Measurements from ENCODE around the gene HDAC10. TPM values are rescaled to one million over a fixed set of nuclear protein-coding genes. Genes with fewer than 3 reads are reported as not detected.
"Not testable (repeated sequence)": the region's sequence is repeated elsewhere in the genome, so short reads cannot be mapped to it uniquely, and the experiment has no call there.

Gene HDAC10
- polyA plus RNA-seq, 4 donors: 18.0 to 28.7 (median 19.9) TPM

- no peak for DNase-seq (ENCODE audit: low read depth in 4 of 4, low spot score in 3 of 4)
Observed at GRCh38 chr22:50218996-50219727, 31.9 kb downstream of the HDAC10 start.

GRCh38 chr22:50218153-50218995 is 32.7 kb downstream of the HDAC10 start:
- no peak for DNase-seq (ENCODE audit: low read depth in 4 of 4, low spot score in 3 of 4)

- no peak for DNase-seq (ENCODE audit: low read depth in 4 of 4, low spot score in 3 of 4)
Observed at GRCh38 chr22:50217543-50218152, 33.4 kb downstream of the HDAC10 start.

- no peak for DNase-seq (ENCODE audit: low read depth in 4 of 4, low spot score in 3 of 4)
Observed at GRCh38 chr22:50216684-50217520, 34.2 kb downstream of the HDAC10 start.

GRCh38 chr22:50216055-50216683 is 34.9 kb downstream of the HDAC10 start:
- no peak for DNase-seq (ENCODE audit: low read depth in 4 of 4, low spot score in 3 of 4)

GRCh38 chr22:50215297-50216054 is 35.6 kb downstream of the HDAC10 start:
- DNase-seq (ENCODE audit: low read depth in 4 of 4, low spot score in 3 of 4): no peak

GRCh38 chr22:50213263-50213662 is 37.8 kb downstream of the HDAC10 start:
- no peak for DNase-seq (ENCODE audit: low read depth in 4 of 4, low spot score in 3 of 4)

GRCh38 chr22:50211147-50211546 is 39.9 kb downstream of the HDAC10 start:
- no peak for DNase-seq (ENCODE audit: low read depth in 4 of 4, low spot score in 3 of 4)

- no peak for DNase-seq (ENCODE audit: low read depth in 4 of 4, low spot score in 3 of 4)
Observed at GRCh38 chr22:50210378-50211139, 40.5 kb downstream of the HDAC10 start.

GRCh38 chr22:50209893-50210292 is 41.2 kb downstream of the HDAC10 start:
- no peak for DNase-seq (ENCODE audit: low read depth in 4 of 4, low spot score in 3 of 4)

- DNase-seq (ENCODE audit: low read depth in 4 of 4, low spot score in 3 of 4): no peak
Observed at GRCh38 chr22:50208939-50209892, 41.8 kb downstream of the HDAC10 start.

GRCh38 chr22:50208430-50208938 is 42.6 kb downstream of the HDAC10 start:
- no peak for DNase-seq (ENCODE audit: low read depth in 4 of 4, low spot score in 3 of 4)

GRCh38 chr22:50207383-50208140 is 43.5 kb downstream of the HDAC10 start:
- no peak for DNase-seq (ENCODE audit: low read depth in 4 of 4, low spot score in 3 of 4)

GRCh38 chr22:50206599-50206998 is 44.5 kb downstream of the HDAC10 start:
- no peak for DNase-seq (ENCODE audit: low read depth in 4 of 4, low spot score in 3 of 4)

GRCh38 chr22:50205781-50206569 is 45.1 kb downstream of the HDAC10 start:
- DNase-seq (ENCODE audit: low read depth in 4 of 4, low spot score in 3 of 4): no peak

GRCh38 chr22:50204998-50205397 is 46.1 kb downstream of the HDAC10 start:
- not testable (repeated sequence) for DNase-seq (ENCODE audit: low read depth in 4 of 4, low spot score in 3 of 4)

Measured in right renal pelvis (tissue), 4 donors.